GM19023 (cell line): ENCODE results near the gene EXO5.
A peak's percentile ranks its signal among the peaks of the same experiment; 100 is the strongest.
"Not testable (repeated sequence)": the region's sequence is repeated elsewhere in the genome, so short reads cannot be mapped to it uniquely, and the experiment has no call there.

Source experiments
- ATAC-seq: cut with Tn5 transposase; IDR thresholded peaks from one replicate; pipeline ENCODE4 v1.9.1; 2021; ENCODE audit warnings: mild to moderate bottlenecking, moderate library complexity; ENCODE audit not compliant: unreplicated experiment

EXO5 gene, protein sequence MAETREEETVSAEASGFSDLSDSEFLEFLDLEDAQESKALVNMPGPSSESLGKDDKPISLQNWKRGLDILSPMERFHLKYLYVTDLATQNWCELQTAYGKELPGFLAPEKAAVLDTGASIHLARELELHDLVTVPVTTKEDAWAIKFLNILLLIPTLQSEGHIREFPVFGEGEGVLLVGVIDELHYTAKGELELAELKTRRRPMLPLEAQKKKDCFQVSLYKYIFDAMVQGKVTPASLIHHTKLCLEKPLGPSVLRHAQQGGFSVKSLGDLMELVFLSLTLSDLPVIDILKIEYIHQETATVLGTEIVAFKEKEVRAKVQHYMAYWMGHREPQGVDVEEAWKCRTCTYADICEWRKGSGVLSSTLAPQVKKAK

DNA sequence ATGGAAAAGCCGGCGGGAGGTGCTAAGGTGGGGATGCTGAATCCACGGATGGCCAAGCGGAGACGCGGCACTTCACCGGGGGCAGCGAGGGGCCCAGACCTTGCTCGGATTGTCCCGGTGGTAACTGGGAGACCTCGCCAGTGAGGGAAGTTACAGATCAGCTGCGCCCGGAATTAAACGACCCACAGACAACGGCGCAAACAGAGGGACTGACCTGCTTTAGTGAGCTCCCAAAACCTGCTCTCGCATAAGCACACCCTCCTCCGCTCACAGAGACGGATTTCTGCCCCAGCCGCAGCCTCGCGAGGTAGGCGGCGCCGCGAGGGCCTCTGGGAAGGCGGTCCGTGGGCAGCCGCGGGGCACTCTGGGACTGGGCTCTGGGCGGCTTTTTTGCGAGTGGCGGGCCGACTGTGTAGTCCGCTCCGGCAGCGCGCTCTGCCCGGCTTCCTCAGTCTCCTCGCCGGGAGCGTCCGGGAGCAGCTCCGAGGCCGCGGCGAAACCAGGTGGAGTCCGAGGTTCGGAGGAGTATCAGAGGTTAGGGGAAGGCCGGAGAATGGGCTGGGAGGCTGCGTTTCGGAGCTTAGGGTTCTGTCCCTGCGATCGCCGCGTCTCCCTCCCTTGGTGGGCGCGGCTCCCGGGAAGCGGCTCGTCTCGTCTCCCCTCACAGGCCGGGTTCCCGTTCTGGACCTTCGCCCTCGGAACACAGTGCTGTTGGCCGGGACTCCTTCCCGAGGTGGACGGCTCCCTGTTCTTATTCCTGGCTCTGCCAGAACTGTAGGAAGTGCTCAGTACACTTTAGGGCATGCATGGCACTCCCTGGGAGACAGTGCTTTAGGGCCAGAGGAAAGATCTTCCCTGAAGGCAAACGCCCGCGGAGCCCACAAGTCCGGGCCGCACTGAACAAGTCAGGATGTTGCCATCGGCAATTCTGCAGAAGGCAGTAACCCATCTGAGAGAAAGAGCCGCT is at the start of gene EXO5:
EXO5 (plus strand) TSS at position 393 of the 967 bp plus-strand sequence. CDS start 5,778 bp downstream, outside the sequence.
- ATAC-seq, result peak; percentile 93

GRCh38 chr1:40462956-40463590 is 45.5 kb upstream of the EXO5 start:
- ATAC-seq, result no peak

DNA sequence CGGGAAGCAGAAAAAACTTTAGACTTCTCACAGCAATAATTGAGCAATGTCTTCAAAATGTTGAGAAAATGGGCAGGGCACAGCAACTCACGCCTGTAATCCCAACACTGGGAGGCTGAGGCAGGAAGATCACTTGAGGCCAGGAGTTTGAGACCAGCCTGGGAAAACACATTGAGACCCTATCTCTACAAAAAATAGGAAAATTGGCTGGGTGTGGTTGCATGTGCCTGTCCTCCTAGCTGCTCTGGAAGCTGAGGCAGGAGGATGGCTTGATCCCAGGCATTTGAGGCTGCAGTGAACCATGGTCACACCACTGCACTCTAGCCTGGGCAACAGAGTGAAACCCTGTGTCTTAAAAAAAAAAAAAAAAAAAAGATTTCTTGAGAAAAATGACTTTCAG is 39.2 kb upstream of the EXO5 start:
- no peak for ATAC-seq

GRCh38 chr1:40475268-40475667 is 33.3 kb upstream of the EXO5 start:
- ATAC-seq, result no peak

DNA sequence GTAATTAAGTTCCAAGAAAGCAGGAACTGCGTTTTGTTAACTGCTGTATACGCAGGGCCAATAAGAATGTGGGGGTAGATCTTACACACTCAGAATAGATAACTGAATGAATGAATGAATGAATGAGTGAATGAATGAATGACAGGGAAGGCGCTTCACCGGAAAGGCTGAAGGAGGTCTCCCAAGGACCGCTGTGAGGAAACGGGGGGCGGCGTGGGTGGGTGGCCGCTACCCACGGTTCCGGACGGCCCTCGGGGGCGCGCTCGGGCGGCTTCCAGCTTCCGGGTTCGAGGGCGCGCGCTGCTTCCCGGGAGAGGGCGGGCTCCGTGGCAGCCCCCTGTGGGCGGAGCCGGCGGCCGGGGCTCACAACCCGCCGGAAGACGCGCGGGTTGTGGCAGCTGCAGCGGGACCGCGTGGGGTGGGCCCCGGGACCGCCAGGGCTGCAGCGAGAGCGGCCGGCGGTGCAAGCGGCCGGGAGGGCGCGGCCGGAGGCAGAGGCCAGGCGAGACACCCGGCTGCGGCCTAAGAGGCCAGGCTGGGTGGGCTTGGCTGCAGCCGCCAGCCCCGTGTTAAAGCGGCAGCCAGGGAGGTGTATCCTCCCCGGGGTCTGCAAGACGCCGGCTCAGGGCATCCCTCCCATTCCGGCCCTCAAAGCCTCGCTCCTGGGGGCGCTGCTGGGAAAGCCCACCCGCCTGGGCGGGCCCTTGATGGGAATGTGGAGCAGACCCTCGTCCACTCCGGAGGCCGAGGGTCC is 31.5 kb upstream of the EXO5 start, which contains the start of gene ZFP69:
ZFP69 (plus strand) TSS at position 367 of the 754 bp plus-strand sequence. CDS start 2,072 bp downstream, outside the sequence.
- peak; percentile 90 for ATAC-seq

DNA sequence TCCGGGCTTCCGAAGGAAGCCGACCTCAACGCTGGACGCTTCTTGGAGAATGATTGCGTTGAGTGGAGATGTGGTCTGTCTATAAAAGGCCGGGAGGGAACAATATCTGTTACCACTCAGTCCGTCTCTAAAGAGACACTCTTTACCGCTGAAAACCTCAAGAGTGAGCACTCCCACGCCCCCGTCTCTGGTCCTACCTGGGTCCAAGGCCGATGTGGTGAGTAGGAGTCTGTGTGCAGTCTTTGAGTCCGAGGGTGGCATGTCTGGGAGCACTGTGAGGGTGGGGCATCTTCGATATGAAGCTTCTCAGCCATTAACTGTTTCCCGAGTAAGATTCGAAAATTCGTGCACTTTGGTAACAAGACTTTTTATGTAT is 30.9 kb upstream of the EXO5 start:
- ATAC-seq, result peak; percentile 32

- no peak for ATAC-seq
Measured at GRCh38 chr1:40478276-40478675, 30.3 kb upstream of the EXO5 start.

- ATAC-seq, result no peak
Measured at GRCh38 chr1:40479156-40479555, 29.4 kb upstream of the EXO5 start.

GRCh38 chr1:40495315-40495903 is 13.2 kb upstream of the EXO5 start:
- ATAC-seq, result no peak

DNA sequence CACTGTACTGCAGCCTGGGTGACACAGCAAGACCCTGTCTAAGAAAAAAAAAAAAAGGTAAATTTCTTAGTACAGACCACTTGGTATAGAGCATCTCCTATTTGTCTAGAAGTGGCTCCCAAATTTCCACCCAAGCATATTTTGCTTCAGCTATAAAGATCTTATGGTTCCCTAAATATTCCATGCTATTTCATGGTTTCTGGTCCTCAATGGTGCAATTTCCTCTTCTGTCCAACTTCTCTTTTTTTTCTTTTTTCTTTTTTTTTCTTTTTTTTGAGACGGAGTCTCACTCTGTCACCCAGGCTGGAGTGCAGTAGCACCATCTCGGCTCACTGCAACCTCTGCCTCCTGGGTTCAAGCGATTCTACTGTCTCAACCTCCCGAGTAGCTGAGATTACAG is 5.9 kb upstream of the EXO5 start:
- ATAC-seq, result not testable (repeated sequence)

GRCh38 chr1:40507973-40508372 is 594 bp upstream of the EXO5 start:
- ATAC-seq, result no peak

DNA sequence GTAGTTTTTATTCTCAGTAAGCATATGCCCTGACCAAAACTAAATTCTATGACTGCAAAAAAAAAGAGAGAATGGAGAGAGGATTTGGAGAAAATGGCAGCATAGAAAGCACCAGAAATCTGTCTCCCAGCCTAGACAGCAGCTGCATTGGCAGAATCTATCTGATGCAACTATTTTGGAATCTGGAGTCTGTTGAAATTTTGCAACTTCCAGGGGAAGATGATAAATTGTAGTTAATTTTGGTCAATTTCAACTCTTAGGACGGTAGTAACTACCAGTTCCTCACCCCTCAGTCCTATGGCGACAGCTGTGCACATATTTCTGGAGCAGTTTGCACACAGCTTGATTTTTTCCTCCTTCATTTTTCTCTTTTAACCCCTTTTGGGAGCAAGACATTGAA is 10.9 kb downstream of the EXO5 start:
- ATAC-seq, result no peak

GRCh38 chr1:40530735-40531380 is 22.3 kb downstream of the EXO5 start:
- peak; percentile 11 for ATAC-seq

GRCh38 chr1:40531381-40532061 is 23.0 kb downstream of the EXO5 start, which contains the start of gene ZNF684:
ZNF684 (plus strand) TSS chr1:40531637; CDS start chr1:40533167, 1,530 bp downstream.
- ATAC-seq, result peak; percentile 93

- no peak for ATAC-seq
Measured at GRCh38 chr1:40532062-40532389, 23.5 kb downstream of the EXO5 start.

DNA sequence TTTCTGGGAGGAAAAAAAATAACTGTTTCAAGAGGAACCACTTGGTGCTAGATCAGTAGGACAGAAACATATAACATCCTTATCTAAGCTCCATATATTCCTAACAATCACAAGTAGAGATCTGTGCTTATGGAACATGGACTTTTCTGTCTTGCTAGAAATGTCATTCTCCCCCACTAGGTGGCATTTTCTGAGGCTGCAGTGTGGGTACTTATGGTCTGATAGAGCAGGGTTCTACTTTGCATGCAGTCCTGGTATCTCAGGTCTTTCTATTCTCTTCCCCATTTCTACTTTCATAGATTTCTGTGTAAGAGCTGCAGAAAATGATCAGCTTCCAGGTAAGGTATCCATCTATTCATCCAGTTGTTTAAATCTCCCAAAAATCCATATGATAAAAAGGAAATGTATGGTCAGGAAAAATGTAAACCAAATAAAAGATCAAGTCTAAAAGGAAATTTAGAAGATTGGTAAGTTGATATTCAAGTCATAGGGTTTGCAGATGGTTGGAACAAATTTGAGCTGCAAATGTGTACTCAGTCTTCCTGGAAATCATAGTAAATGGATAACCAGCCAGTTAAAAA is 24.4 kb downstream of the EXO5 start:
- ATAC-seq, result no peak

DNA sequence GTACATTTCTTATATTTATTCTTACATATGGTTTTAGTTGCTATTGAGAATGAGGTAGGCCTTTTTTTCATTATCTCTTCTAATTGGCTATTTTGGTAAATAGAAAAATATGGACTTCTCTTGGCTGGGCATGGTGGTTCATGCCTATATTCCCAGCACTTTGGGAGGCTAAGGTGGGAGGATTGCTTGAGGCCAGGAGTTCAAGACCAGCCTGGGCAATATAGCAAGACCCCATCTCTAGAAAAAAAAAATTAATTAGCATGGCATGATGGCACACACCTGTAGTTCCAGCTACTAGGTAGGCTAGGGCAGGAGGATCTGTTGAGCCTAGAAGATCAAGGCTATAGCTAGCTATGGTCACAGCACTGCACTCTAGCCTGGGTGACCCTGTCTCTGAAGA is 26.0 kb downstream of the EXO5 start:
- ATAC-seq, result no peak

- ATAC-seq, result no peak
Measured at GRCh38 chr1:40535732-40536131, 27.2 kb downstream of the EXO5 start.

GRCh38 chr1:40539338-40539737 is 30.8 kb downstream of the EXO5 start:
- no peak for ATAC-seq
